Activated CD4-positive, alpha-beta T cell treated with anti-CD3 and anti-CD28 coated beads, Interleukin-2, Interleukin-4, amounts not matched to agents 100 ng/mL and 50 ng/mL, durations not matched to agents 16 hours and 8 hours (primary cell): Measurements from ENCODE around the gene OSTM1.

Experiments used
- DNase-seq: peaks from one replicate; pipeline ENCODE4 v3.0.0-alpha.2; 2020; ENCODE audit warnings: low spot score

Gene OSTM1

GRCh38 chr6:108074359-108075144 is at the start of gene OSTM1:
Gene OSTM1 (minus strand): TSS chr6:108074741. CDS start chr6:108074651, 90 bp downstream.
- DNase-seq: peak; percentile 90

GRCh38 chr6:108123946-108124345 is 49.4 kb upstream of the OSTM1 start:
- DNase-seq: no peak

- DNase-seq: no peak
These were observed 49.0 kb upstream of the OSTM1 start for GRCh38 chr6:108123481-108123929.

DNA sequence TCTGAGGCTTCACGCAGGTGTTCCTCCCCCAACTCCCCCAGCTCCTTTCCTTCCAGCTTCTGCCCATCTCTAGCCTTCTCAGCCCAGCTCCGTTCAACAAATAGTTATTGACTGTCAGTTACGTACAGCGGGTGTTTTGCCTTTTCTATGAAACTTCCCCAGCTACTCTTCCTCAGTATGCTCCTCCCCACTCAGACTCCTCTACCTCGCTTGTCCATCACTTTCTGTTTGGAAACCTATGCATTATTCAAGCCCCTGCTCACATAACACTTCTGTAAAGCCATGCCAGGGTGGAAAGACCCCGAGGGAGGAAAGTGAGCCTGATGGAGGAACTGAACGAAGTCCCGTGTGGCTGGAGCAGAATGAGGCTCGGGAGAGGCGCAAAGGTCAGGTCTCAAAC is 47.1 kb upstream of the OSTM1 start:
- no peak for DNase-seq

GRCh38 chr6:108120311-108120710 is 45.8 kb upstream of the OSTM1 start:
- no peak for DNase-seq

DNA sequence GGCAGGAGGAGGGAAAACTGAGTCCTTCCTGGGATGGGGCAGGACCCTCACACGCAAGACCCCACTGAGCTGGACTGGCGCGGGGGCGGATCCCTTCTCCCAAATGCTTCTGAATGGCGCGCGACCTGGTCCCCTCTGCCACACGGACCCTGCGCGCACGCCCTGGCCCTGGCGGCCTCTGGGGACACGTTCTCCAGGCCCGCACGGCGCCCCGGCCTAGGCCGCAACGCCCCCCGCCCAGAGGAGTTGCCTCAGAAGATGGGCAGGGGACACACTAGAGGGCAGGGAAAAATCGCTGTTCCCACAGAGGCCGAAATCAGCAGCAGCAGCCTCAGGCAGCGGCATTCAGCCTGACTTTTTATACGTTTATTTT is 45.2 kb upstream of the OSTM1 start:
- DNase-seq: no peak

GRCh38 chr6:108118810-108119768 is 44.5 kb upstream of the OSTM1 start:
- no peak for DNase-seq

DNA sequence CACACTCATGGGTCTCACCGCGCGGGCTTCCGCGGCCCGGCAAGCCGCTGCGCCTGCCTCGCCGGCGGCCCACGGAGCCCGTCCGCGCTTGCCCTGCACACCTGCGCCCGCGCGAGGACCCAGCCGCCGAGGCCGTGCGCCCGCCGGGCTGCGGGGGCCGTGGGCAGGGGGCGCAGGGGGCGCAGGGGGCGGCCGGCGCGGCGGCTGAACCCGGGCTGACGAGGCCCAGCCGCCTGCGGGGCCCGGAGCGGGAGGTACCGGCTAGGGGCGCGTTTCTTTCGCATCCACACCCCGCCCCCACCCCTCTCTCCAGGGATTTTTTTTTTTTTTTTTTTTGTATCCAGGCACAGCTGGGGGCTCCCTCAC is 43.8 kb upstream of the OSTM1 start:
- DNase-seq: no peak

- DNase-seq: no peak
These were observed 43.2 kb upstream of the OSTM1 start for GRCh38 chr6:108117427-108118358.

- no peak for DNase-seq
These were observed 42.2 kb upstream of the OSTM1 start for GRCh38 chr6:108116546-108117426.

DNA sequence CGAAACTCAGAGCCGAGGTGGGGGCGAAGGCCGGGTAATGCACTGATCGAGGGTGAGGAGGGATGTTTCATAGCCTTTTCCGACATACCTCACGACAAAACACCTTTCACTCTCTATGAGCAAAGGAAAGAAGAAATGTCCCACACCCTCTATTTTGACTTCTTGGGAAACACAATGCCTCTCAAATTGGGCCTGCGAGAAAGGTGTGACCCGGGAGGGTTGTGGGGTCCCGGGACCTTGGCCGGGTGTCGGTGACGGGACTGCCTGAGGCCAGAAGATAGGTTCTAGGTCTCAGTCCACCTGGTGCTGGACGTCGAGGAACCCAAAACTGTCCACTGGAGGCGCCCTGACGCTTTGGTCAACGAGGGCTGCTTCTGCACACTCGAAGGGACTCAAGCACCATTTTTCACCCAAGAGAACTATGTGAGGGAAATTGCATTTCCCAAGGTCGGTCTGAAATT is 41.1 kb upstream of the OSTM1 start:
- peak; percentile 19 for DNase-seq

- no peak for DNase-seq
These were observed 40.5 kb upstream of the OSTM1 start for GRCh38 chr6:108114841-108115597.

DNA sequence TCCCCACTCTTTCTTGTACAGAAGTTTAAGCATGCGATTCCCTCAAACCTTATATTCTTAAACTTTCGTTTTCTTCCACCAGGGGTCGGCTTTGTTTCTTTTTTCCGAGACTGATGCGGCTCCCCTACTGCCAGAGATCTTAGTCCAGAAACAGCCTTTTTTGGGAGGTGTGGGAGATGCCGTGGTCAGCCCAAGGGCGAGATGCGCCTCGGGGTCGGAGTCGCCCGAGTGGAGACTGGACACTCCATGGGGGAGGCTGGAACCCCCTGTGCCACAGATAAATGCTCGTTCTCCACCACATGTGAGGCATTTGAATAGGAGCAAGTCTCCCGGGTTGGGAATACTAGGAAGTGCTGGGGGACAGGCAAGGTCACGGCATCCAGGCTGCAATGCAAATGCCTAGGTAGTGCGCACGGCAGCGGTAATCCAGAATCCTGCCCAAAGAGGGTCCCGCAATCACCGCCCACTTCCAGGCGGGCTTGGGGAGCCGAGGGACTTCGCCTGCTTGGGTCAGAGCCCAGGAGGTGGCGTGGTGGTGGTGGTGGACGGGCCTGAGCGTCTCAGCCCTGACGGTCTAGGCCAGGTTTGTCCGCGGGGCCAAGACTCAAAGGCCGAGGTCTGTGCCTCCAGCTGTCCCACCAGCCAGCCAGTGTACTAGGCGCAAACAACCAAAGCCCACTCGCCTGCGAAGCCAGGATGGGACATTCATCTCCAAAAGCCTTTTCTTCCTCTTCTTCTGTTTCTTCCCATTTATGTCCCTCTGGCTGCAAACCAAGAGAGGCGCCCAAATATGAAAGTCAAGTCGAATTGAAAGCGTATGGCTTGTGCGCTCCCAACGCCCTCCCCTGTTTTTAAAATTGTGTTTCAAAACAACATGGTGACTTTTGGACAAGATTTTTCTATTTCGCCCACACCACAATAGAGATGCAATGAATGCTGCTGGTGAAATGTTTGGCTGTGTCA is 39.3 kb upstream of the OSTM1 start:
- peak; percentile 37 for DNase-seq

- no peak for DNase-seq
These were observed 33.8 kb upstream of the OSTM1 start for GRCh38 chr6:108108374-108108773.

GRCh38 chr6:108107102-108107501 is 32.6 kb upstream of the OSTM1 start:
- DNase-seq: no peak

DNA sequence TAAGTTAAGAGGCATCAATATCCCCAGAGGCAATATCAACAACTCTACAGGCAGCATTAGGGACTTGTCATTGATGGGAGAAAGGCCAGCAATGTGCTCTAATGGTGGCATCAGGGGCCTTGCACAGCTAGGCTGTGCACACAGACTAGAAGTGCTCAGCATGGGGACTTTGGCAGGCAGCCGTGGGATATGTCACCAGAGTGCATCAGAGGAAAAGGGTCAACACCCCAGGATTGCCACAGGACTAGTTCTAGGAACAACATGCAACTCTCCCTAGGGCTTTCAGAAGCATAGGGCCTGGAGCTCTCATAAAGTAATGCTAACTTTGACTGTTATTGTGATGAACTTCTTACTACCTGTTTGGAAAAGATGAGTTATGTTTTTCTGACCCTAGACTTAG is 32.2 kb upstream of the OSTM1 start:
- DNase-seq: no peak

GRCh38 chr6:108106261-108106660 is 31.7 kb upstream of the OSTM1 start:
- DNase-seq: no peak

- DNase-seq: no peak
These were observed 31.0 kb upstream of the OSTM1 start for GRCh38 chr6:108105571-108105970.

- DNase-seq: no peak
These were observed 28.4 kb upstream of the OSTM1 start for GRCh38 chr6:108102965-108103364.
